GM10248 (cell line): Measurements from ENCODE around the gene CDCA5.
A peak's percentile ranks its signal among the peaks of the same experiment; 100 is the strongest.

Experiments
- CTCF ChIA-PET: fragments of 300-600 bp; sonication (Branson Sonifier 250); formaldehyde crosslinking; extraction: SDS; loops from one replicate; lab custom pipeline; 2021; ENCODE audit warnings: antibody characterized with exemption; lab: Yijun Ruan, JAX
- POLR2A ChIA-PET: fragments of 350-650 bp; sonication (Branson Sonifier 250); formaldehyde crosslinking; extraction: SDS; loops from one replicate; lab custom pipeline; 2020; ENCODE audit warnings: antibody characterized with exemption; lab: Yijun Ruan, JAX
- DNase-seq: peaks from one replicate; pipeline ENCODE4 v3.0.0; 2012; ENCODE audit errors: extremely low spot score
- CTCF ChIP-seq: IDR thresholded peaks from 2 replicates; pipeline ENCODE4 v1.5.1; 2012; ENCODE audit warnings: mild to moderate bottlenecking, low read depth; ENCODE audit errors: extremely low read depth, missing control alignments, control extremely low read depth

The CDCA5 gene

GRCh38 chr11:65130631-65131416 is 47.0 kb upstream of the CDCA5 start:
- no peak for TF ChIP-seq CTCF
- ChIA-PET POLR2A (interaction anchor here (0.6 to 1.2 kb wide), 2 partner anchors 9 to 17 kb away, joined by 4 to 6 read pairs; partner anchors contain the start of genes FAU and MRPL49), CTCF (interaction anchor here (0.8 to 5.1 kb wide), 7 partner anchors 9 to 118 kb away, joined by 3 to 24 read pairs (median 4); partner anchors contain the start of genes CAPN1, FAU, MRPL49 and TM7SF2)
- no peak for DNase-seq

- TF ChIP-seq CTCF = peak; percentile 11
- ChIA-PET POLR2A (interaction anchor here (0.6 to 1.2 kb wide), 3 partner anchors 8 to 600 kb away, joined by 4 to 6 read pairs (median 5); partner anchors contain the start of genes FAU and MRPL49), CTCF (interaction anchor here (1.0 to 5.1 kb wide), 4 partner anchors 9 to 52 kb away, joined by 3 to 24 read pairs (median 9); partner anchors contain the start of genes CAPN1, TM7SF2 and ZNHIT2)
- DNase-seq = no peak
Observed at GRCh38 chr11:65129649-65130441, 46.0 kb upstream of the CDCA5 start.

GRCh38 chr11:65128182-65129145 is 44.6 kb upstream of the CDCA5 start:
- POLR2A ChIA-PET = interaction anchor here (0.5 to 0.6 kb wide), 2 partner anchors 239 to 274 kb away, joined by 3 to 7 read pairs; no protein-coding TSS in a partner anchor
- DNase-seq = no peak
- CTCF ChIA-PET = interaction anchor here (1.2 to 5.1 kb wide), 4 partner anchors 11 to 53 kb away, joined by 3 to 24 read pairs (median 9); partner anchors contain the start of genes CAPN1, TM7SF2 and ZNHIT2
- no peak for TF ChIP-seq CTCF

GRCh38 chr11:65127473-65128181 is 43.8 kb upstream of the CDCA5 start:
- POLR2A ChIA-PET = interaction anchor here (0.5 to 0.6 kb wide), 2 partner anchors 240 to 275 kb away, joined by 3 to 7 read pairs; no protein-coding TSS in a partner anchor
- CTCF ChIA-PET = interaction anchor here (1.8 to 5.1 kb wide), 3 partner anchors 10 to 15 kb away, joined by 6 to 24 read pairs (median 13); partner anchors contain the start of genes TM7SF2 and ZNHIT2
- DNase-seq = no peak
- no peak for TF ChIP-seq CTCF

GRCh38 chr11:65126624-65127274 is 42.9 kb upstream of the CDCA5 start:
- TF ChIP-seq CTCF = no peak
- DNase-seq = no peak
- ChIA-PET CTCF (interaction anchor here (1.0 to 1.8 kb wide), 2 partner anchors 10 to 13 kb away, joined by 3 to 6 read pairs; partner anchors contain the start of gene ZNHIT2), POLR2A (no interaction called here)
